Type B pancreatic cell (in vitro differentiated cells): Measurements from ENCODE around the gene C5orf15. TPM values are rescaled to one million over a fixed set of nuclear protein-coding genes. Genes with fewer than 3 reads are reported as not detected.

Experiments
- DNase-seq: peaks from one replicate; pipeline ENCODE4 v3.0.0; 2021; ENCODE audit warnings: mixed read lengths; ENCODE audit not compliant: unreplicated experiment; ENCODE audit errors: extremely low spot score
- H3K27ac Mint-ChIP-seq: 2 replicates; pipeline ENCODE4 v1.8.0; 2021; ENCODE audit warnings: mild to moderate bottlenecking, mixed read lengths
- H3K27me3 Mint-ChIP-seq: 2 replicates; pipeline ENCODE4 v1.8.0; 2021; ENCODE audit warnings: mixed read lengths
- H3K36me3 Mint-ChIP-seq: 2 replicates; pipeline ENCODE4 v1.8.0; 2021; ENCODE audit warnings: mixed read lengths
- H3K4me1 Mint-ChIP-seq: one replicate; pipeline ENCODE4 v1.8.0; 2021; ENCODE audit warnings: mixed read lengths; ENCODE audit not compliant: unreplicated experiment
- H3K4me3 Mint-ChIP-seq: 2 replicates; pipeline ENCODE4 v1.8.0; 2021; ENCODE audit warnings: mild to moderate bottlenecking, mixed read lengths
- H3K9me3 Mint-ChIP-seq: 2 replicates; pipeline ENCODE4 v1.8.0; 2021; ENCODE audit warnings: mixed read lengths
- CTCF ChIP-seq: fragments of 200-600 bp; sonication (generic); conservative IDR thresholded peaks from 2 replicates; pipeline ENCODE4 v1.5.0; 2021; ENCODE audit warnings: antibody characterized with exemption, mild to moderate bottlenecking
- total RNA-seq: library from RNA; stranded (reverse); gene quantifications from 2 replicates; pipeline ENCODE4 v1.2.1, GENCODE V29; 2021; ENCODE audit warnings: low replicate concordance

C5orf15 gene
- total RNA-seq, 1 donor from 2014 or later = 47.2 TPM

GRCh38 chr5:133974142-133974541 lies 5.7 kb upstream of the C5orf15 start:
- DNase-seq = no peak
- Mint-ChIP-seq H3K9me3 (no peaks in the 10 kb centered on the region), H3K36me3 (peaks cover 11% of the 10 kb centered on the region), H3K27me3 (no peaks in the 10 kb centered on the region), H3K27ac (no peak overlapping the region), H3K4me3 (no peak overlapping the region), H3K4me1 (peaks cover 9% of the 10 kb centered on the region)
- TF ChIP-seq CTCF = no peak

- Mint-ChIP-seq H3K36me3 (peaks cover 11% of the 10 kb centered on the region), H3K27ac (peak overlapping the region; percentile 98), H3K4me3 (peak overlapping the region; percentile 99), H3K27me3 (no peaks in the 10 kb centered on the region), H3K4me1 (peaks cover 29% of the 10 kb centered on the region), H3K9me3 (no peaks in the 10 kb centered on the region)
- DNase-seq = no peak
- no peak for TF ChIP-seq CTCF
Measured at GRCh38 chr5:133970325-133970909, 2.0 kb upstream of the C5orf15 start.

- Mint-ChIP-seq H3K4me1 (peaks cover 29% of the 10 kb centered on the region), H3K4me3 (peak overlapping the region; percentile 99), H3K27me3 (no peaks in the 10 kb centered on the region), H3K36me3 (peaks cover 16% of the 10 kb centered on the region), H3K9me3 (no peaks in the 10 kb centered on the region), H3K27ac (peak overlapping the region; percentile 98)
- TF ChIP-seq CTCF = no peak
- no peak for DNase-seq
Measured at GRCh38 chr5:133969654-133970324, 1.4 kb upstream of the C5orf15 start.

- Mint-ChIP-seq H3K9me3 (no peaks in the 10 kb centered on the region), H3K4me1 (peaks cover 37% of the 10 kb centered on the region), H3K27me3 (no peaks in the 10 kb centered on the region), H3K36me3 (peaks cover 11% of the 10 kb centered on the region), H3K27ac (peak overlapping the region; percentile 98), H3K4me3 (peak overlapping the region; percentile 99)
- no peak for TF ChIP-seq CTCF
- DNase-seq = no peak
Measured at GRCh38 chr5:133967698-133968203, 674 bp downstream of the C5orf15 start.

- no peaks in the 10 kb centered on the region for H3K9me3 Mint-ChIP-seq
- peak overlapping the region; percentile 98 for H3K27ac Mint-ChIP-seq
- peak overlapping the region; percentile 99 for H3K4me3 Mint-ChIP-seq
- peaks cover 8% of the 10 kb centered on the region for H3K36me3 Mint-ChIP-seq
- no peak for DNase-seq
- H3K27me3 Mint-ChIP-seq = no peaks in the 10 kb centered on the region
- H3K4me1 Mint-ChIP-seq = peaks cover 43% of the 10 kb centered on the region
- no peak for TF ChIP-seq CTCF
Measured at GRCh38 chr5:133967124-133967523, 1.3 kb downstream of the C5orf15 start.
